ENCODE measurements around the gene HOOK1.

DNA sequence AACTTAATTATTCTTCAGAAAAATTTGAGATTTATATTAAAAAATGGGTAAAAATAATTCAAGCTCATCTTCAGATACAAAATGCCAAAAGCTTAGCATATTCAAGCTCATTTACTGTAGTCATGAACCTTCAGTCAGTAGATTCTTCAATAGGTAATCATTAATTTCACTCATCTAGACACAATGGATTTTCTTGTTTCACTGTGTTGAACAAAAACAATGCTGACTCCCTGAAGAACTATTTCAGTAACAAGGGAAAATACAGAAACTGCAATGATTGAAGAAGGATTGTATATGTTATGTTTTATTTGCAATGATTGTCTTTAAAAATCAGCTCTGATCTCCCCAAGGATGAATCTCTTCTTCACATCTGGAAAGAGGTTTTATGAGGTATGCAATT lies 9.2 kb upstream of the HOOK1 start:
- TF ChIP-seq CTCF (IDR thresholded peaks at IDR 0.05; ENCODE audit: low read depth, low read length, poor library complexity, severe bottlenecking) (no peak), EZH2phosphoT487 (IDR thresholded peaks at IDR 0.05; ENCODE audit: borderline replicate concordance, low read length) (no peak)
